ENCODE measurements around the gene LRRC31.

Gene LRRC31

GRCh38 chr3:169869484-169870220 is at the start of gene LRRC31:
TSS of gene LRRC31 (minus strand) at chr3:169869935. CDS start at chr3:169869807, 128 bp downstream.
- no peak for DNase-seq (ENCODE audit: low read depth)

- DNase-seq (ENCODE audit: low read depth): no peak
Observed at GRCh38 chr3:169914321-169914720, 44.6 kb upstream of the LRRC31 start.

DNA sequence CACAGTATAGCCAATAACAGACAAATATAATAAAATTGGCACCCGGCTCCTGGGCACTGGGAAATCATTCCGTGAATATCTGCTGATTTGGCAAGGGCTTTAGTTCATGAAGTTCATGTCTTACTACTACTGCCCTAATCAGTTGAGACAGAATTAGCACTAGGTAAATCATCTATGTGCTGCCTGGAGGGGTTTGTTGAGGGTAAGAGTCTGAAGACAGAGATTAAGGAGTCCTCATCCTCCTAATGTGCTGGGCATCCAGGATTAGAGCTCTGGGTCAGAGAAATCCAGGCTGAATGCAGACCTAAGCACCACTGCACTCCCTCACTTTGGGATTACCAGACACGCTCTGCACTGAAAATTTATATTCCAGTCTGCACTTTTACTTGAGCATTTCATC is 43.6 kb upstream of the LRRC31 start:
- no peak for DNase-seq (ENCODE audit: low read depth)

GRCh38 chr3:169911272-169911671 is 41.5 kb upstream of the LRRC31 start, which contains the start of gene SAMD7:
TSS of gene SAMD7 (plus strand) at chr3:169911572. CDS start at chr3:169919499, 7,927 bp downstream.
- no peak for DNase-seq (ENCODE audit: low read depth)

DNA sequence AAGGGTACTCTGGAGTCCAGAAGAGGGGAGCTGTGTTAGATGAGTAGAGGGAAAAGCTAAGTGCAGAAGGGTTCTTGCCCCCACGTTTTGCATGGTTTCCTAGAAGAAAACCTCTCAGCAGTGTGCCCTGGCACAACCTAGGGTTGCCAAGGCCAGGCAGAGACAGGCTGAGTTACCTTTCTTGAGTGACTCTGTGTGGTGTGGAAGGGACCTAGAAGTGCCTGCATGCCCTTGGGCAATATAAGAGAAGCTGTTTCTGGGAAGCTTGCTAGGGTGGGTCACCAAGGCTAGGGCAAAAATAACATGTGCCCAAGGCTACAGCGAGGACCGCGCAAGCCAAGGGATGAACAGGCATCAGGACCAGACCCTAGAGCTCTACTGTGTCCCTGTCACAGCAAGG is 38.2 kb upstream of the LRRC31 start:
- DNase-seq (ENCODE audit: low read depth): no peak

DNA sequence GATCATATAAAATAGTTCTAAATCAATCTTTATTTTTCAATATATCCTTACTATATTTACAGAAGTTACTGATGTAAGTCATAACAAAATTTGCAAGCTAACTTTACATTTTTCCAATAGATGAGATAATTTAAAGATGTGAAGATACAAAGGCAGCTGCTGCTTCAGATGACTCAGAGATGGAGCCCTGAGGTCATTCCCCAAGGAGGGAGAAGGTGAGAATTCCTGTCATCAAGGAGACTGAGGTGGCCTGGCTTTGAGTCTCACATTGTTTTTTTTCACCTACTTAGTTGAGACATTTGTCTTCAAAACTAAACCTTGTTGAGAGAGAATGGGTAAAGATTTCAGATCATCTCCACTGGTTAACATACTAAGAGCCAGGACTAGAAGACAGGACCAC is 37.7 kb upstream of the LRRC31 start:
- no peak for DNase-seq (ENCODE audit: low read depth)

- DNase-seq (ENCODE audit: low read depth): no peak
Observed at GRCh38 chr3:169905404-169905803, 35.7 kb upstream of the LRRC31 start.

DNA sequence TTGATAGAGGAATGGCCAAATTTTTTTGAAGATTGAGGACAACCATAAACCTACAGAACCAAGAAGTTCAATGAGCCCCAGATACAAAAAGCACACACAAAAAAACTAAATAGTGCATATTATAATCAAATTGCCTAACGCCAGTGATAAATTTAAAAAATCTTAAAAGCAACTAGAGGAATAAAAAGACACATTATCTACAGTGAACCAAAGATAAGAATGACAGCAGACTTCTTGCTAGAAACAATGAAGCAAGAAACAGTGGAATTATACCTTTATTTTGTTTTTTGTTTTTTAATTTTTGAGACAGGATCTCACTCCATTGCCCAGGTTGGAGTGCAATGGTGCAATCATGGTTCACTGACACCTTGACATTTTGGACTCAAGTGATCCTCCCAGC is 31.7 kb upstream of the LRRC31 start:
- no peak for DNase-seq (ENCODE audit: low read depth)

DNA sequence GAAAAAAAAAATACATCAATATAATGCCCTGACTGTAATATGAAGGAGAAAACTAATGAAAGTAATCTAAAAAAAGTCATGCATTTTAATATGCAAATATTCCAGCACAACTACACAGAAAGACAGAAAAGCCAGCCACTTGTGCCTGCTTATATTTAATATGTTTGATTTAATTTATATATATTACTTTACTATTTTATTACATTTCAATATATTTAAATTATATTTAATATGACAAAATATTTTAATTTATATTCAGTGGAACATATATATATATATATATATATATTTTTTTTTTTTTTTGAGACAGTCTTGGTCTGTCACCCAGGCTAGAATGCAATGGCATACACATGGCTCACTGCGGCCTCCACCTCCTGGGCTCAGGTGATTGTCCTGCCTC is 27.5 kb upstream of the LRRC31 start:
- DNase-seq (ENCODE audit: low read depth): no peak

GRCh38 chr3:169895072-169895471 is 25.3 kb upstream of the LRRC31 start:
- no peak for DNase-seq (ENCODE audit: low read depth)

- DNase-seq (ENCODE audit: low read depth): no peak
Observed at GRCh38 chr3:169894110-169894509, 24.4 kb upstream of the LRRC31 start.

- no peak for DNase-seq (ENCODE audit: low read depth)
Observed at GRCh38 chr3:169891886-169892285, 22.2 kb upstream of the LRRC31 start.

DNA sequence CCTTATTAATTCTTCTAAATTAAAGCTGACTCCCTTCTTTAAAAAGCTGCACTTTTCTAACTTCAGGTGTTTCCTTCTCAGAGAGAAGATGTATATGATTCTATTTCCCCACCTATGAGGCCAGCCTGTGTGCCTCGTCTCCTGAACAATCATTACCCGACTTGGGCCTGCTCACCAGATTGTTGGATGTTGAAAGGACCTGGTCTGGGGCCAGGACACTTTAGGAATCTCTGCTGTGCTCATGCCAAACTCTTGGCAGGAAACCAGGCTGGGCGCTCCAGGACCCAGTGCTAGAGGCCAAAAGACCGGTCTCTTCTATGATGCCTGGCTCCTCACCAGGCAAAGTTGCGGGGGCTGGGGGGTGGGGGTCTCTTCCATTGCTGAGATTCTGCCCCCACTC is 16.9 kb upstream of the LRRC31 start:
- no peak for DNase-seq (ENCODE audit: low read depth)

DNA sequence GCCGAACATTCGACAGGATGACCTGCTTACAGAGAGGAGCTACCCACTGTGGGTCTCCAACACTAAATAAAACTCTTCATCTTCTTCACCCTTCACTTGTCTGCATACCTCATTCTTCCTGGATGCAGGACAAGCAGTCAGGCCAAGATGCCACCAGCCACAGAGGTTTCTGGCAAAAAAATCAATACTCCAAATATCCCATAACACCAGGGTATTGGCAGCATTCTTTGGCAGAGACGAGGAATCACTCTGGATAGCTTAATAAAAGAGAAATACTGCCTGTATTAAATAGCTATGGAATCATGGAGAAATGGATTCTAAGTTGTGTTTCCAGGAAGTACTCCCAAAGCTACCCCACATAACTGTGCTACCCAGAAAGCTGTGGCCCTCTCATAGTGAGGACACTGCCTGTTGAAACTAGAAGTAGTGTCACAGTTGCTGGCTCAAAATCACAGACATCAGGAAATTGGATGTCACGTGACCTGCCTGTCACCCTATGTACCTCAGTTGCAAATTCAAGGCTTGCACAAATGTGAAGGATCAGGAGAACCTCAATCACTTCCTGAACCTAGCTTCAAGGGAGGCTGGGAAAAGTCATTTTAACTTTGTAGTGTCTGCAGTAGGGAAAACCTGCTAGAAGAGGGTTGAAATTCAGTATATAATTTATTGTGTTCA is 11.0 kb upstream of the LRRC31 start:
- DNase-seq (ENCODE audit: low read depth): no peak

DNA sequence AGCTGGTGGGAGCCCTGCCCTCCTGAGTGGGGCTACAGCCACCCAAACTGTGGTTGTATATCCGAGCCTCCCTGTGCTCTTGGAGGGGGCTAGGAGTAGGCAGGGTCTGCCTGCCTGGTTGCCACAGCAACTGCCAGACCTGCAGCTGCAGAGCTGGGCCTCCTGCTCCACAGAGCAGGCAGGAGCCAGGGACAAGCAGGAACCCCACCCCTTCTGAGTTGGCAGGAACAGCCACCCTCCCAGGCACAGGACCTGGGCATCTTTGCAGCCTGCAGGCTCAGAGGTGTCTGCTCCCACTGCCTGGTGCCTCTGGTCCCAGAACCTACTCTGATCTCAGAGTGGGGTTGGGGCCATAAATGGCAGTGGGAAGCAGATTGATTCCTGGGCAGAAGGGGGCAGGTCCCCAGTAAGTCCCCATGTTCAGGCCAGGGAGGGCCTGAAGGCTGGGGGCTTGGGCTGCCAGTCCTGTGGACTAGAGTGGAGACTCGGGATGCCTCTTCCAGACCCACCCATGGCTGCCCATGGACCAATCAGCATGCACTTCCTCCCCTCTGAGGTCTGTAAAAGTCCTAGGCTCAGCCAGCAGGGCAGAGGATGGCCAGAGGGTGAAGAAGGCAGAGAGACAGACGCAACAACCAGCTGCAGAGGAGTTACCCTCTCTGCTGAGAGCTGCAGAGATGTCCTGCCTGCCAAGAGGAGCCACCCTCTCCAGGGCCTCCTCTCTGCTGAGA is 10.3 kb upstream of the LRRC31 start:
- DNase-seq (ENCODE audit: low read depth): no peak

- no peak for DNase-seq (ENCODE audit: low read depth)
Observed at GRCh38 chr3:169879013-169879557, 9.3 kb upstream of the LRRC31 start.

DNA sequence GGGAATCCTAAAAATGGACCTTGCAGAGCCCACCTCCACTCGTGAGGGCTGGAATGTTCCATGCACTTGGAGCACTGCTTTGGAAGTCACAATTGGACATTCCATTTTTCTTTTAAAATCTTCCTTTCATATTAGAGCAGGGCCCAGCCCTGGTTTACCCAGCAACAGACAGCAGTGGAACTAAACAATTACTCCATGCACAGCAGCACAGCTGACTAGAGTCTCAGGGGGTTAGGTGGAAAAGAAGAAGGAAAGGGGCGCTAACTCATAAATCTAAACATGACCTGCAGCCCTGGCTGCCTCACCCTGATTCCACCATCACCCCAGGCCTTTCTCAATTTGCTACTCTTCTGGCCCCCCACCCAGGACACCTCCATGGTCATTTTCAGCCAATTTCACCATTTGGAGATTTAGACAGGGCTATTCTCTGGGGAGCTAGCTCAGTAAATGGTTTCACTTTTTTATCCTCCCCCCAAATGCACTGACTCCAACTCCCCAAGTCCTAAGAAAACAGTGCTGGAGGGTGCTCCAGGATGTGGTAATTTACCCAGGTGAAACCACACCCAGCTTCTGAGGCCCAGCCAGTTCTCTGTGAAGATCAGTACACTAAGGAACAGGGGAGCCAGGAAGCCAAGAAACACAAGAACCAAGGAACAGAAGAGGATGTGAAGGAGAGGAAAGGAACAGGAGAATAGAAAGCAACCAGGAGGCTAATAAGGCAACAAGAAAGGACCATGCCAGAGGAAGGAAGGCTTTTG is 1.6 kb upstream of the LRRC31 start:
- no peak for DNase-seq (ENCODE audit: low read depth)

DNA sequence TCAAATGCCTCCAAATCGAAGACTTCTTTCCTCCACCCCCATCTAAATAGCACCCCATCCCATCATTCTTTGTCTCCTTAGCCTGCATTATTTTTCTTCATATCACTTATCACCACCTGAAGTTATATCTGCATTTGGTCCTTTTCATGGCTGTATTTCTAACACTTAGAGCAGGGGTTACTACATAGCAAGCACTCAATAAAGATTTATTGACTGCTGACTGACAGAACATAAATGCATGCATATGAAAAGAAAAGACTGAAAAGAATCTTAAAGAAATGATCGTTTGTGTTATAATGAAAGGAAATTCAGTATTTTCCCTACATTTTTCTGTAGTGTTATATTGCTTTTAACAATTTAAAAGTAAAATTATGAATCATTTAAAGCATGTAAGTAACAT is 1.4 kb downstream of the LRRC31 start:
- no peak for DNase-seq (ENCODE audit: low read depth)

- DNase-seq (ENCODE audit: low read depth): no peak
Observed at GRCh38 chr3:169867584-169868210, 2.0 kb downstream of the LRRC31 start.

GRCh38 chr3:169865176-169865767 is 4.5 kb downstream of the LRRC31 start:
- DNase-seq (ENCODE audit: low read depth): no peak

DNA sequence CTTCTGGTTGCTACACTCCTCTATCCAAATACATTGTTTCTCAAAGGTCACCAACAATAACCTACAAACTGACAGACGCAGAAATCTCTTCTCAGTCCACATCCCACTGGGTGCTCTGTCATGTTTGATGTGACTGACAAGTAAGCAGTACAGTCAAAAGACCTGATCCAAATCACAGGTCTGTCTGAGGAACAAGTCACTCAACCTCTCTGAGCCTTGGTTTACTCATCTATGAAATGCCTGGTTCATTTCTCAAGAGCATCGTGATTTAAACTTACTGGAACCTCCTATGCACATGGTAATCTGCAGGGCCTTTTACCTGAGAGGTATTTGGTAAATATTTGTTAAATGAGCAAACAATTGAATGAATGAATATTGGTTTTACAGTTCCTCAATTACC is 5.5 kb downstream of the LRRC31 start:
- no peak for DNase-seq (ENCODE audit: low read depth)

Data from stimulated activated CD8-positive, alpha-beta memory T cell treated with anti-CD3 and anti-CD28 coated beads, Interleukin-12 subunit alpha, Interleukin-12 subunit beta, amount 100 ng/mL, for 1 hour (primary cell).